Measurements from ENCODE around the gene CAMTA1.

The CAMTA1 gene

DNA sequence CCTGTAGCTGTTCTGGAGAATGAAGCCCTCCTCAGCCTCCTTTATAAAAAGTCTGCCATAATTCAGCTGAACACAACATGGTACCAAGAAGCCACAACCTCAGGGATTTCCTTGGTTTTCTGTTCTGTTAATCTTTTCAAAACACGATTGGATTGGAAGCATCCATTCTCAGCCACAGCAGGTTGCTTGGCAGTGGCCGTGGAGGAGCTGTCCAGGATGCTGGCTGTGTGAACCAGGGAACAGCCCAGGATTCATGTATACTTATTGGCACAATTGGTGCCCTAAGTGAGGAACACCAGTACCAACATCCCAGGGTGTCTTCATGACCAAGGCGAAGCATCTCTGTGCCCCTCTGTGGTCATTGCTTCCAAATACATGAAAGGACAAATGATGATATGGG lies 393.5 kb downstream of the CAMTA1 start:
- no peak overlapping the region for H3K4me3 ChIP-seq (ENCODE audit: low read depth, low read length)
- DNase-seq (ENCODE audit: low read depth): no peak
- TF ChIP-seq, protein P1, sequence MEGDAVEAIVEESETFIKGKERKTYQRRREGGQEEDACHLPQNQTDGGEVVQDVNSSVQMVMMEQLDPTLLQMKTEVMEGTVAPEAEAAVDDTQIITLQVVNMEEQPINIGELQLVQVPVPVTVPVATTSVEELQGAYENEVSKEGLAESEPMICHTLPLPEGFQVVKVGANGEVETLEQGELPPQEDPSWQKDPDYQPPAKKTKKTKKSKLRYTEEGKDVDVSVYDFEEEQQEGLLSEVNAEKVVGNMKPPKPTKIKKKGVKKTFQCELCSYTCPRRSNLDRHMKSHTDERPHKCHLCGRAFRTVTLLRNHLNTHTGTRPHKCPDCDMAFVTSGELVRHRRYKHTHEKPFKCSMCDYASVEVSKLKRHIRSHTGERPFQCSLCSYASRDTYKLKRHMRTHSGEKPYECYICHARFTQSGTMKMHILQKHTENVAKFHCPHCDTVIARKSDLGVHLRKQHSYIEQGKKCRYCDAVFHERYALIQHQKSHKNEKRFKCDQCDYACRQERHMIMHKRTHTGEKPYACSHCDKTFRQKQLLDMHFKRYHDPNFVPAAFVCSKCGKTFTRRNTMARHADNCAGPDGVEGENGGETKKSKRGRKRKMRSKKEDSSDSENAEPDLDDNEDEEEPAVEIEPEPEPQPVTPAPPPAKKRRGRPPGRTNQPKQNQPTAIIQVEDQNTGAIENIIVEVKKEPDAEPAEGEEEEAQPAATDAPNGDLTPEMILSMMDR (IDR thresholded peaks at IDR 0.05; ENCODE audit: low read depth, low read length, missing control alignments): no peak

DNA sequence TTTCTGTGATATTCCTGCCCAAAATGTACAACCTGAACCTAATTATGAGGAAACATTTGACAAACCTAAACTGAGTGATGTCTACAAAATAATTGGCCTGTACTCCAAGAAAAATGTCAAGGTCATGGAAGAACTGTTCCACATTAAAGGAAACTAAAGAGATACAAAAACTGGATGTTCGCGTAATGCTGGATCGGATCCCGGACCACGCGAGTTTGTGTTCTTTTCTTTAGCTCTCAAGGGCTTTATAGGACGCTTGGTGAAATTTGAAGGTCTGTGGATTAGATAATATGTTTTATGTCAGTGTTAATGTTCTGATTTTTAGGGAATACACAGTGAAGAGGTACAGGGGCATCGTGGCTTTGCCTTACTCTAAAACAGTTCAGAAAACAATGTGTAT lies 400.5 kb downstream of the CAMTA1 start:
- TF ChIP-seq, protein P1 (IDR thresholded peaks at IDR 0.05; ENCODE audit: low read depth, low read length, missing control alignments): no peak

DNA sequence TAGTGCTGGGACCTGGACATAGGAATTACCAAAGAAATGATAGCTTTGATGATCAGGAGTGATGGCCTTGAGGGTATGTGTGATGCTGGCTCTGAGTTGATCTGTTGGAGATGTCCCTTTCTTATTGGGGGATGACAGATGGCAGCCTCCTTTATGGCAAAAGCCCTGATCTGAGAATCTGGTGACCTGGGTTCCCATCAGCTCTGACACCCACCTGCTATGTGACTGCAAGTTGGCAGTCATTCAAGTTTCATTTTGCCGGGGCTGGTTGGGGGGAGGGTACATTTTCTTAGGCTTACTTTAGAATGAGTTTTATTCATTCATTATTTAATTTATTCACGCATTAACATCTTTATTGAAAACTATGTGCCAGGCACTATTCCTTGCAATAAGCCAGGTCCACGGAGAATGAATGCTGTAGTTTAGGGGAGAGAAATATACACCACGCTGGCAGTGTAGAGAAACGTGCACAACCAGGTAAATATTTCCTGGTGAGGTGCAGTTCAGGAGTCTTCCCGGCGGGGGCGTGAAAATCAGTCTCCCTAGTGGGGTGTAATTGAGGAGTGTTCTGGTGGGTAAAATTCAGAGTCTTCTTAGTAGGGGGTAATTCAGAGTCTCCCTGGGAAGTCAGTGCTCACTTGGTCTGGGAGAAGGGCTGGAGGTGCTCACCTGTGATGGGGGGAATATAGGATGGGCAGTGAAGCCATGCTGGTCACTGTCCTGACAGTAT lies 401.3 kb downstream of the CAMTA1 start:
- no peak overlapping the region for H3K4me3 ChIP-seq (ENCODE audit: low read depth, low read length)
- DNase-seq (ENCODE audit: low read depth): no peak
- TF ChIP-seq, protein P1 (IDR thresholded peaks at IDR 0.05; ENCODE audit: low read depth, low read length, missing control alignments): no peak

More for the DNA sequence above, 400.5 kb downstream of the CAMTA1 start:
- no peak overlapping the region for H3K4me3 ChIP-seq (ENCODE audit: low read depth, low read length)
- DNase-seq (ENCODE audit: low read depth): no peak

DNA sequence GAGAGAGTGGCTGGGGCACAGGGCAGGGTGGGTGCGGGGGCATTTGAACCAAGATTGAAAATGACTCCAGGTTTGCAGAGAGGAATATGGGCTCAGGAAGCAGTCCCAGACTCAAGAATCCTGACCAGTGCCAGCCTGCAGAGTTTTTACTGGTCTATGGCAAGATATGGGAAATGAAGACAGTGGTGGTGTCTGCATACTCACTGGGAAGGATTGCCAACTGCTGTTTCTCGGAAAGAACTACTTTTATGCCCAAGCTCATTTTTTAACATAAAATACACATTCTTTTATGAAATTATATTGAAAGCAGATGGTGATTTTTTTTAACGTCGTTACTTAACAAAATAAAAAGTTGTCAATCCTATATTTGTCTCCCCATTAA lies 401.8 kb downstream of the CAMTA1 start:
- DNase-seq (ENCODE audit: low read depth): no peak
- TF ChIP-seq, protein P1 (IDR thresholded peaks at IDR 0.05; ENCODE audit: low read depth, low read length, missing control alignments): no peak

DNA sequence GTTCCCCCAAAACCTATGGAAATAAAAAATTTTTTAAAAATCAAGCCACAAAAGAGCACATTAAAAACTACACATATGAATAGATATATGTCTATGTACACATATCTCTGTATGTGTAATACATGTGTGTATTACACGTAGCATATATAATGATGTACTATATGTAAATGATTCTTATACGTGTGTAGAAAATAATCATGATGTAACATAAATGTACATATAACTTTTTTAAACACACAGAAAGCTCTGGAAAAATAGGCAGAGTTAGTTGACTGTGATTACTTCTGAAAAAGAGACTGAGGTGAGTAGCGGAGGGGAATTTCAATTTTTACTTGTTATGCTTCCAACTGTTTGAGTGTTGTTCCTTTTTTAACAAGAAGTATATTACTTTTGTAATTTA lies 405.0 kb downstream of the CAMTA1 start:
- no peak for DNase-seq (ENCODE audit: low read depth)
- no peak overlapping the region for H3K4me3 ChIP-seq (ENCODE audit: low read depth, low read length)
- TF ChIP-seq, protein P1 (IDR thresholded peaks at IDR 0.05; ENCODE audit: low read depth, low read length, missing control alignments): no peak

More for the DNA sequence above, 401.8 kb downstream of the CAMTA1 start:
- no peak overlapping the region for H3K4me3 ChIP-seq (ENCODE audit: low read depth, low read length)

DNA sequence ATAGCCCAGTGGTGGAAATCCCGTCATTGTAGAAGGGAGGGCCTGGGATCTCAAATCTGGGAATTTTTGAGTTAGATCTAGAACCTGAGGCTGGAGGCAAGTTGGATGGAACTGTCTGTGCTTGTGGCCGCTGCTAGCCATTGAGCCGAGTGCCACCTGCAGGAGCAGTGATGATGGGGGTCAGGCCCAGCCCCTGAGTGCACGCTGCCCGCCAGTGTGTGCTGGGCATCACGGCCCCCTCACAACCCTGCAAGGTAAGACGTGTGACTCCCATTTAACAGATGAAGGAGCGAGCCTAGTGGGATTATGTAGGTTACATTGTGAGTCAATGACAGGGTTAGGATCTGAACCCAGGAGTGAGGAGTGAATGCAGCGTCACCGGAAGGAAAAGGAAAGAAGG lies 407.2 kb downstream of the CAMTA1 start:
- no peak for DNase-seq (ENCODE audit: low read depth)
- H3K4me3 ChIP-seq (ENCODE audit: low read depth, low read length): no peak overlapping the region
- TF ChIP-seq, protein P1 (IDR thresholded peaks at IDR 0.05; ENCODE audit: low read depth, low read length, missing control alignments): no peak

Measured in GM12864 (cell line).